HEK293 (cell line): ENCODE results near the gene MBD5.

Experiments
- CTCF ChIA-PET: fragments of 350-600 bp; formaldehyde crosslinking; extraction: SDS; loops from one replicate; lab custom pipeline; 2021; ENCODE audit warnings: antibody characterized with exemption; lab: Yijun Ruan, JAX
- POLR2A ChIA-PET: fragments of 300-600 bp; formaldehyde crosslinking; extraction: SDS; loops from one replicate; lab custom pipeline; 2020; ENCODE audit warnings: antibody characterized with exemption, inconsistent platforms; lab: Yijun Ruan, JAX
- H3K27ac ChIP-seq: fragments of 200-500 bp; sonication (Bioruptor generic); 2 replicates; pipeline ENCODE4 v1.5.1; 2014; ENCODE audit warnings: low read depth, low read length, control low read depth, inconsistent platforms; ENCODE audit errors: extremely low read depth
- H3K36me3 ChIP-seq, 2 experiments: fragments of 200-500 bp in 1 of 2; sonication (Bioruptor generic) in 1 of 2; 1 replicate in 1 of 2; 2 replicates in 1 of 2; pipeline ENCODE4 v1.5.1; 2014 to 2017; ENCODE audit warnings: inconsistent platforms in 2 of 2, low read length in 2 of 2; ENCODE audit not compliant: control insufficient read depth in 2 of 2, insufficient read depth in 1 of 2
- H3K4me1 ChIP-seq: fragments of 200-500 bp; sonication (Bioruptor generic); 2 replicates; pipeline ENCODE4 v1.5.1; 2014; ENCODE audit warnings: mild to moderate bottlenecking, low read length, inconsistent platforms; ENCODE audit not compliant: control insufficient read depth, insufficient read depth
- H3K4me3 ChIP-seq: 2 replicates; pipeline ENCODE4 v1.5.1; 2011; ENCODE audit warnings: low read depth, mild to moderate bottlenecking, control low read depth, low read length, moderate library complexity
- H3K9me3 ChIP-seq: fragments of 200-500 bp; sonication (Bioruptor generic); 2 replicates; pipeline ENCODE4 v1.5.1; 2014; ENCODE audit warnings: low read depth, low read length, inconsistent platforms; ENCODE audit not compliant: control insufficient read depth, insufficient read depth
- PRDM10 ChIP-seq: fragments of 450-650 bp; formaldehyde crosslinking; IDR thresholded peaks from 2 replicates; pipeline ENCODE4 v1.5.1; 2016; ENCODE audit warnings: missing biosample characterization, missing genetic modification characterization
- ZBTB10 ChIP-seq: fragments of 450-650 bp; formaldehyde crosslinking; IDR thresholded peaks from 2 replicates; pipeline ENCODE4 v1.5.1; 2016; ENCODE audit warnings: missing biosample characterization, missing genetic modification characterization
- ZBTB17 ChIP-seq: fragments of 450-650 bp; formaldehyde crosslinking; IDR thresholded peaks from 2 replicates; pipeline ENCODE4 v1.5.1; 2016; ENCODE audit warnings: missing biosample characterization, missing genetic modification characterization
- ZBTB44 ChIP-seq: fragments of 450-650 bp; IDR thresholded peaks from 2 replicates; pipeline ENCODE4 v1.5.1; 2018; ENCODE audit warnings: missing biosample characterization, mild to moderate bottlenecking, missing genetic modification characterization
- ZFP37 ChIP-seq: fragments of 450-650 bp; formaldehyde crosslinking; IDR thresholded peaks from 2 replicates; pipeline ENCODE4 v1.5.1; 2016; ENCODE audit warnings: missing biosample characterization, missing genetic modification characterization
- ZNF133 ChIP-seq: fragments of 450-650 bp; formaldehyde crosslinking; IDR thresholded peaks from 2 replicates; pipeline ENCODE4 v1.5.1; 2016; ENCODE audit warnings: missing biosample characterization, missing genetic modification characterization
- ZNF18 ChIP-seq: fragments of 450-650 bp; formaldehyde crosslinking; IDR thresholded peaks from 2 replicates; pipeline ENCODE4 v1.5.1; 2016; ENCODE audit warnings: missing biosample characterization, missing genetic modification characterization
- ZNF202 ChIP-seq: fragments of 450-650 bp; formaldehyde crosslinking; IDR thresholded peaks from 2 replicates; pipeline ENCODE4 v1.5.1; 2016; ENCODE audit warnings: missing biosample characterization, missing genetic modification characterization, borderline replicate concordance
- ZNF266 ChIP-seq: fragments of 450-650 bp; formaldehyde crosslinking; IDR thresholded peaks from 2 replicates; pipeline ENCODE4 v1.5.1; 2016; ENCODE audit warnings: missing biosample characterization, missing genetic modification characterization, low read depth
- ZNF341 ChIP-seq: fragments of 450-650 bp; formaldehyde crosslinking; IDR thresholded peaks from 2 replicates; pipeline ENCODE4; 2016; ENCODE audit warnings: low read depth, missing biosample characterization, missing genetic modification characterization
- ZNF350 ChIP-seq: fragments of 450-650 bp; formaldehyde crosslinking; IDR thresholded peaks from 2 replicates; pipeline ENCODE4 v1.5.0; 2017; ENCODE audit warnings: missing biosample characterization, mild to moderate bottlenecking, missing genetic modification characterization
- ZNF473 ChIP-seq: fragments of 450-650 bp; formaldehyde crosslinking; IDR thresholded peaks from 2 replicates; pipeline ENCODE4 v1.5.1; 2017; ENCODE audit warnings: missing biosample characterization, missing genetic modification characterization
- ZNF530 ChIP-seq: fragments of 450-650 bp; formaldehyde crosslinking; IDR thresholded peaks from 2 replicates; pipeline ENCODE4 v1.5.1; 2016; ENCODE audit warnings: low read depth, missing biosample characterization, missing genetic modification characterization
- ZNF561 ChIP-seq: fragments of 450-650 bp; IDR thresholded peaks from 2 replicates; pipeline ENCODE4 v1.5.1; 2018; ENCODE audit warnings: missing biosample characterization, missing genetic modification characterization, borderline replicate concordance
- ZNF585B ChIP-seq: fragments of 450-650 bp; formaldehyde crosslinking; IDR thresholded peaks from 2 replicates; pipeline ENCODE4 v1.5.1; 2016; ENCODE audit warnings: missing biosample characterization, missing genetic modification characterization
- ZNF600 ChIP-seq: fragments of 450-650 bp; formaldehyde crosslinking; IDR thresholded peaks from 2 replicates; pipeline ENCODE4 v1.5.1; 2016; ENCODE audit warnings: missing biosample characterization, missing genetic modification characterization
- ZNF670 ChIP-seq: fragments of 450-650 bp; formaldehyde crosslinking; IDR thresholded peaks from 2 replicates; pipeline ENCODE4 v1.5.1; 2016; ENCODE audit warnings: missing biosample characterization, missing genetic modification characterization, low read depth
- ZNF768 ChIP-seq: fragments of 450-650 bp; formaldehyde crosslinking; IDR thresholded peaks from 2 replicates; pipeline ENCODE4 v1.5.1; 2018; ENCODE audit warnings: missing biosample characterization, mild to moderate bottlenecking, missing genetic modification characterization
- ZNF791 ChIP-seq: fragments of 450-650 bp; formaldehyde crosslinking; IDR thresholded peaks from 2 replicates; pipeline ENCODE4 v1.5.1; 2016; ENCODE audit warnings: missing biosample characterization, missing genetic modification characterization

MBD5 gene

GRCh38 chr2:148132412-148132811, 111.5 kb downstream of the MBD5 start:
- no peaks in the 10 kb centered on the region for H3K9me3 ChIP-seq
- H3K4me1 ChIP-seq, result no peaks in the 10 kb centered on the region
- TF ChIP-seq ZNF350 (tag by site-specific recombination) (no peak), ZBTB10 (tag by site-specific recombination) (no peak), ZFP37 (tag by site-specific recombination) (no peak), ZNF791 (tag by site-specific recombination) (no peak), ZNF202 (tag by site-specific recombination) (no peak), ZNF585B (tag by site-specific recombination) (no peak), ZNF600 (tag by site-specific recombination) (no peak), ZNF530 (tag by site-specific recombination) (no peak), ZNF670 (tag by site-specific recombination) (no peak), ZBTB17 (tag by site-specific recombination) (no peak), ZNF18 (tag by site-specific recombination) (no peak), PRDM10 (tag by site-specific recombination) (no peak), ZNF133 (tag by site-specific recombination) (no peak), ZBTB44 (tag by site-specific recombination) (no peak)
- ChIA-PET POLR2A (no interaction called here), CTCF (interaction anchor here (0.5 to 1.2 kb wide), 2 partner anchors 12 to 127 kb away, joined by 3 read pairs; no protein-coding TSS in a partner anchor)
- no peak overlapping the region for H3K4me3 ChIP-seq
- no peaks in the 10 kb centered on the region for H3K36me3 ChIP-seq
- no peak overlapping the region for H3K27ac ChIP-seq

GRCh38 chr2:148135705-148136104, 114.8 kb downstream of the MBD5 start:
- no peaks in the 10 kb centered on the region for H3K36me3 ChIP-seq
- no peak overlapping the region for H3K27ac ChIP-seq
- TF ChIP-seq ZNF341 (tag by site-specific recombination), result no peak
- no peak for TF ChIP-seq ZNF473
- TF ChIP-seq ZNF266 (tag by site-specific recombination), result no peak
- no peak for TF ChIP-seq ZNF561
- TF ChIP-seq ZNF768 (tag by site-specific recombination), result no peak
- TF ChIP-seq, all 188 proteins: peak for 0
- H3K4me1 ChIP-seq, result no peaks in the 10 kb centered on the region
- H3K4me3 ChIP-seq, result no peak overlapping the region
- ChIA-PET POLR2A (no interaction called here), CTCF (no interaction called here)
- H3K9me3 ChIP-seq, result no peaks in the 10 kb centered on the region
